Testis (tissue), 3 donors: ENCODE measurements around the gene FBXO31. TPM values are rescaled to one million over a fixed set of nuclear protein-coding genes. Genes with fewer than 3 reads are reported as not detected.

Experiments
- DNase-seq: peaks from one replicate; pipeline ENCODE4 v3.0.0-alpha.2; 2019
- H3K27ac ChIP-seq, 2 donors: fragments of 200-600 bp; sonication (generic); one replicate each; pipeline ENCODE4 v1.5.1; 2019
- H3K27me3 ChIP-seq: fragments of 200-600 bp; sonication (generic); one replicate; pipeline ENCODE4 v1.5.1; 2019
- H3K36me3 ChIP-seq: fragments of 200-600 bp; sonication (generic); one replicate; pipeline ENCODE4 v1.5.1; 2017; ENCODE audit warnings: low read depth; ENCODE audit errors: missing control alignments
- H3K4me1 ChIP-seq: fragments of 200-600 bp; sonication (generic); one replicate; pipeline ENCODE4 v1.5.1; 2019
- H3K4me3 ChIP-seq, 2 donors: fragments of 200-600 bp; sonication (generic); one replicate each; pipeline ENCODE4 v1.5.1; 2017 to 2019
- H3K9me3 ChIP-seq: fragments of 200-600 bp; sonication (generic); one replicate; pipeline ENCODE4 v1.5.1; 2017
- CTCF ChIP-seq, 3 experiments: fragments of 450-650 bp in 2 of 3; fragments of 200-600 bp in 1 of 3; sonication (generic) in 1 of 3; IDR thresholded peaks; one replicate each; pipeline ENCODE4 v1.5.1; 2016 to 2019; ENCODE audit warnings: antibody characterized with exemption in 3 of 3, mild to moderate bottlenecking in 2 of 3, moderate library complexity in 1 of 3
- POLR2A ChIP-seq: fragments of 450-650 bp; IDR thresholded peaks from one replicate; pipeline ENCODE4 v1.6.1; 2017; ENCODE audit warnings: antibody characterized with exemption, mild to moderate bottlenecking, moderate library complexity
- WGBS, 2 donors: methylation state at CpG; one replicate each; pipeline ENCODE4 v1.1.5; 2018; 5-methylcytosine and 5-hydroxymethylcytosine counted together
- intact Hi-C: fragments of 100-400 bp; cut with DNase I; formaldehyde crosslinking; loops from one replicate; pipeline ENCODE4 v1.15.1; 2023; ENCODE audit warnings: low total_unique reads
- polyA plus RNA-seq: library from polyadenylated mRNA; stranded (reverse); fragments of 350-450 nt; fragmentation: Illumina TruSeq; extraction: RNeasy Lipid Tissue Mini Kit (QIAGEN cat#74804); gene quantifications from one replicate; pipeline ENCODE4 v1.2.3, GENCODE V29; 2014; ENCODE audit warnings: low read depth, low replicate concordance; ENCODE audit not compliant: insufficient read depth
- total RNA-seq, 2 donors: library from RNA; depleted of rRNA; stranded (reverse); fragments of >200 nt; gene quantifications; one replicate each; pipeline ENCODE4 v1.2.3, GENCODE V29; 2016

FBXO31 gene
- total and polyA plus RNA-seq, 3 donors from 2014 or later: 73.9 to 215 (median 115) TPM

DNA sequence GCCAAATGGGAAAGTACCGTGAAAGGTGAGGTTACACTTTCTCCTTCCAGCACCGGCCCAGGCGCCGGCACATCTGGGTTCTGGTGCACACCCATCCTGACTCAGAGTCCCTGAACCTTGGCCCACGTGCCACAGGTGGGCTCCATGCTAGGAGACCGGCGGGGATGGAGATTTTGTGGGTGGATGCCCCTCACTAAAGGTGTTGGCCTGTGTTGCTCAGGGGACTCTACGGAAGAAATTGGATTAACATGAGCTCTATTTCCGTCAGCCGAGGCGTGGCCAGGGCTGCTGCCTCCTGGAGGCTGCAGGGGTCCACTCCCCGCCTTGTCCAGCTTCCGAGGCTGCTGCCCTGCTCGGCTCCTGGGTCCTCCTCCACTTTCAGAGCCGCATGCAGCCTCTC is 30.8 kb downstream of the FBXO31 start:
- WGBS, 2 donors: 93 to 94% methylated on average over 8 to 15 of the region's 15 CpGs
- H3K27ac ChIP-seq: no peak overlapping the region
- no peaks in the 10 kb centered on the region for H3K4me1 ChIP-seq
- TF ChIP-seq CTCF (IDR thresholded peaks at IDR 0.05) (no peak), POLR2A (no peak)
- intact Hi-C loops: no loop called here
- no peaks in the 10 kb centered on the region for H3K27me3 ChIP-seq
- no peak overlapping the region for H3K4me3 ChIP-seq
- no peaks in the 10 kb centered on the region for H3K9me3 ChIP-seq
- DNase-seq: no peak
- no peaks in the 10 kb centered on the region for H3K36me3 ChIP-seq

DNA sequence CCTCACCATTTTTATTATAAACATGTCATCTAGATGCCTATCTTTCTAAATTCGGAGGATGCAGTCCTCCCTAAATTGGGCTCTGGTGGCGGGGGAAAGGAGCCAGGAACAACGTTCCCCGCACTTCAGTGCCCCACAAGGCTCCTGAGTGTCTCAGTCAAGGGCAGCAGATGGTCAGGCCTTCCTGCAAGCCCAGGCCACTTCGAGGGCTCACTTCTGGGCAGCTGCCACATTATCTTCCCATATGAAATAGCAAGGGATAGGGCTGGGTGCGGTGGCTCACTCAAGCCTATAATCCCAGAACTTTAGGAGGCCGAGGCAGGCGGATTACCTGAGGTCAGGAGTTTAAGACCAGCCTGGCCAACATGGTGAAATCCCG is 32.3 kb downstream of the FBXO31 start:
- no peak for TF ChIP-seq POLR2A
- no peak for TF ChIP-seq CTCF (IDR thresholded peaks at IDR 0.05)
- no peak for DNase-seq
- H3K27ac ChIP-seq: no peak overlapping the region
- 59 to 64% methylated on average over 8 to 9 of the region's 9 CpGs for WGBS, 2 donors
- intact Hi-C loops: no loop called here
- no peaks in the 10 kb centered on the region for H3K9me3 ChIP-seq
- H3K4me1 ChIP-seq: no peaks in the 10 kb centered on the region
- H3K27me3 ChIP-seq: no peaks in the 10 kb centered on the region
- H3K4me3 ChIP-seq: no peak overlapping the region
- no peaks in the 10 kb centered on the region for H3K36me3 ChIP-seq

DNA sequence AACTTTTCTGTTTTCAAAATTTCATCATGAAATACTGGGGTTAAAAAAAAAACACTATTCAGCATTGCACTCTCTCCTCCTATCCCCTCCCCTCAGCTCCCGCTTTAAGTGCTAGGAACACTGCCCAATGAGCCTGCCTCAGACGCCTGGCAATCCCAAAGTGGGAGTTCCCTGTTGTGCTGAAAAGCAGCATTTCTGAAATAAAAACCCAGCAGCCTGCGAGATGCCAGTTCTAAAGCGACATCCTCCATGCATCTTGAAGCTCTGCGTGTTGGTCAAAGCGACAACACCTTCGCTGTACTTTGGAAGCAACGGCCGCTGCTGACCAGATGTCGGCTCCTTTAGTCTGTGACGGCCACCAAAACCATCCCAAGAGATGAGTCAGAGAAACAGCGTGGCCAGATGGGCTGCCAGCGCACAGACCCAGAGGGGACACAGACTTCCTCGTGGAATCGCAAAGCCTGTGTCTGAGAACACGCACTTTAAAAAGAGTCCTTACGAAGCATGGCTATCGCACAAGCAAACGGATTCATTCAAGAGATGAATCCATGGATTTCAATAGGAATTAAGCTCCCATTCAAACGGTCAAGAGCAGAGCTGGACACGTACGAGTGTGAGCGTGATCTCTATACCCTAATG is 32.8 kb downstream of the FBXO31 start:
- intact Hi-C loops: no loop called here
- Histone ChIP-seq H3K36me3 (no peaks in the 10 kb centered on the region), H3K4me1 (no peaks in the 10 kb centered on the region), H3K27ac (no peak overlapping the region), H3K27me3 (no peaks in the 10 kb centered on the region), H3K9me3 (no peaks in the 10 kb centered on the region), H3K4me3 (no peak overlapping the region)
- TF ChIP-seq CTCF (IDR thresholded peaks at IDR 0.05) (no peak), POLR2A (no peak)
- 68 to 73% methylated on average over 19 to 23 of the region's 23 CpGs for WGBS, 2 donors
- DNase-seq: peak; percentile 38

- 87 to 90% methylated on average over 8 of the region's 8 CpGs for WGBS, 2 donors
- no peak for TF ChIP-seq CTCF (IDR thresholded peaks at IDR 0.05)
Measured at GRCh38 chr16:87350031-87350430, 33.5 kb downstream of the FBXO31 start.

DNA sequence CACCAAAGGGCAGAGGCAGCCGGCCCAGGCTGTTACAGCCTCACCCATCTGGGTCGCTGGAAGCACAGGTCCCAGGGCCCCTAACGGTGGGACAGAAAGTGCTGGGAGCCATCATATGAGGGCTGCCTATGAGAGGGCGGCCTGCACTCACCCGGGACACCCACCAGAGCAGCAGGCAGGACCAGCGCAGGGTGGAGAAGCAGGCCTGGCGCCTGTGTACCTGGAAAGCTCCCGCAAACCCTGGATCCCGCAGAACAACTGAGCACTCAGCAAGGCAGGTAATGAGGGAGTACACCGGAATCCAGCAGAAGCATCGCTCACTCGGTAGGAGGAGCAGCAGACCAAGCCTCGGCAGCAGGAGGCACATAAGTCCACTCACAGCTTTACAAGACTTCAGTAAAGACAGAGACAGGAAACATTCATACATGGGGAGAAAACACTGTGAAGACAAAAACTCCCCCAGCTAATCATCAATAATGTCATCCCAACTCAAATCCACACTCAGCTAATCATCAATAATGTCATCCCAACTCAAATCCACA is 34.9 kb downstream of the FBXO31 start:
- WGBS, 2 donors: 94% methylated on average over 10 to 13 of the region's 13 CpGs
- H3K9me3 ChIP-seq: no peaks in the 10 kb centered on the region
- H3K4me1 ChIP-seq: no peaks in the 10 kb centered on the region
- H3K27me3 ChIP-seq: no peaks in the 10 kb centered on the region
- H3K4me3 ChIP-seq: no peak overlapping the region
- no peaks in the 10 kb centered on the region for H3K36me3 ChIP-seq
- TF ChIP-seq POLR2A (no peak), CTCF (IDR thresholded peaks at IDR 0.05) (no peak)
- intact Hi-C loops: no loop called here
- no peak overlapping the region for H3K27ac ChIP-seq
- no peak for DNase-seq

More at GRCh38 chr16:87350031-87350430, 33.5 kb downstream of the FBXO31 start:
- no peaks in the 10 kb centered on the region for H3K36me3 ChIP-seq
- H3K4me1 ChIP-seq: no peaks in the 10 kb centered on the region
- intact Hi-C loops: no loop called here
- H3K9me3 ChIP-seq: no peaks in the 10 kb centered on the region
- no peak overlapping the region for H3K27ac ChIP-seq
- no peak for DNase-seq
- H3K4me3 ChIP-seq: no peak overlapping the region
- no peaks in the 10 kb centered on the region for H3K27me3 ChIP-seq
